Lower lobe of right lung (tissue), 2 donors: ENCODE data around the gene APOL2. TPM values are rescaled to one million over a fixed set of nuclear protein-coding genes. Genes with fewer than 3 reads are reported as not detected.

Experiments used
- ATAC-seq, 2 donors: fragments of 200-7000 bp; cut with Tn5 transposase; one replicate each; pipeline ENCODE4 v1.9.1; 2020 to 2022; ENCODE audit warnings: mild to moderate bottlenecking in 2 of 2, moderate library complexity in 2 of 2
- DNase-seq: peaks from one replicate; pipeline ENCODE4 v3.0.0-alpha.2; 2020
- H3K27ac ChIP-seq: fragments of 200-600 bp; one replicate; pipeline ENCODE4 v1.8.0; 2022
- H3K27me3 ChIP-seq: fragments of 200-600 bp; one replicate; pipeline ENCODE4 v1.8.0; 2022; ENCODE audit warnings: low read depth
- H3K36me3 ChIP-seq: fragments of 200-600 bp; one replicate; pipeline ENCODE4 v1.8.0; 2022; ENCODE audit warnings: mild to moderate bottlenecking
- H3K4me1 ChIP-seq: fragments of 200-600 bp; one replicate; pipeline ENCODE4 v1.8.0; 2022
- H3K4me3 ChIP-seq: fragments of 200-600 bp; one replicate; pipeline ENCODE4 v1.8.0; 2022; ENCODE audit warnings: mild to moderate bottlenecking
- H3K9me3 ChIP-seq: fragments of 200-600 bp; one replicate; pipeline ENCODE4 v1.8.0; 2022
- CTCF ChIP-seq: fragments of 200-600 bp; IDR thresholded peaks from one replicate; pipeline ENCODE4 v1.8.0; 2022; ENCODE audit warnings: antibody characterized with exemption, mild to moderate bottlenecking
- intact Hi-C: fragments of 100-400 bp; cut with DNase I; formaldehyde crosslinking; loops from one replicate; pipeline ENCODE4 v1.11.0; 2022
- total RNA-seq: library from RNA; stranded (reverse); fragmentation: NEBNext Ultra II Directional; extraction: Animal tissue kit (Norgen Biotek cat#: 25700); gene quantifications from one replicate; pipeline ENCODE4 v1.2.1, GENCODE V29; 2021
- donor health status: DM: no; HTN: yes; CAD: no; lungs with severe emphysema.

APOL2 gene
- total RNA-seq, 1 donor from 2014 or later, result 56.0 TPM

GRCh38 chr22:36246718-36247117, 7.4 kb upstream of the APOL2 start:
- no peaks in the 10 kb centered on the region for H3K9me3 ChIP-seq
- H3K27me3 ChIP-seq, result no peaks in the 10 kb centered on the region
- intact Hi-C loops, result no loop called here
- peaks cover 6% of the 10 kb centered on the region for H3K4me1 ChIP-seq
- DNase-seq (no peak), ATAC-seq (peak in 1 of 2 donors; percentile 17)
- no peaks in the 10 kb centered on the region for H3K36me3 ChIP-seq
- H3K27ac ChIP-seq, result no peak overlapping the region
- TF ChIP-seq CTCF, result no peak
- H3K4me3 ChIP-seq, result no peak overlapping the region

DNA sequence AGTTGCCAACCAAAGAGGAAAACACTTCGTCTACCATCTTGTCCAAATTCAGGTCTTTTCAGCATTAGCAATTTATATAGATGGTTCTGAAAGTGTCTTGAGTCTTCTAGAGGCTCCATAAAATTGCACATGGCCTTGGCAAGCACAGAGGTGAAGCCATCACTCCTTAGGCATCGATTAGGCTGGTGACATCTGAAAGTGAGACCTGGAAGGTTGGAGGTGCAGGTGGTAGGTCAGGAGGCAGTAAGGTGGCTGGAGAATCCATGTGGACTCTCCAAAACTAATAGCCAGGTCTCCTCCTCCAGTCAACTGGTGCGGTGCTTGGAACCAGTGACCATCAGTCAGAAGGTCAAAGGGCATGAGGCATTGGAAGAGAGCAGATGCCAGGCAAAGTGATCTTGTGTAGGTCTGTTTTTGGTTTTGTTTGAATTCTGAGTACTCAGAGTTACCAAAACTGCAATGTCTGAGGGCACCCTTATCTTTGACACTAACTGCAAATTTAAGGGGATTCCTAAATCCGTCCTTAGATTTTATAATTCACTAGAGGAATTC, 6.6 kb upstream of the APOL2 start:
- intact Hi-C loops, result no loop called here
- no peak for ATAC-seq
- no peak for TF ChIP-seq CTCF

DNA sequence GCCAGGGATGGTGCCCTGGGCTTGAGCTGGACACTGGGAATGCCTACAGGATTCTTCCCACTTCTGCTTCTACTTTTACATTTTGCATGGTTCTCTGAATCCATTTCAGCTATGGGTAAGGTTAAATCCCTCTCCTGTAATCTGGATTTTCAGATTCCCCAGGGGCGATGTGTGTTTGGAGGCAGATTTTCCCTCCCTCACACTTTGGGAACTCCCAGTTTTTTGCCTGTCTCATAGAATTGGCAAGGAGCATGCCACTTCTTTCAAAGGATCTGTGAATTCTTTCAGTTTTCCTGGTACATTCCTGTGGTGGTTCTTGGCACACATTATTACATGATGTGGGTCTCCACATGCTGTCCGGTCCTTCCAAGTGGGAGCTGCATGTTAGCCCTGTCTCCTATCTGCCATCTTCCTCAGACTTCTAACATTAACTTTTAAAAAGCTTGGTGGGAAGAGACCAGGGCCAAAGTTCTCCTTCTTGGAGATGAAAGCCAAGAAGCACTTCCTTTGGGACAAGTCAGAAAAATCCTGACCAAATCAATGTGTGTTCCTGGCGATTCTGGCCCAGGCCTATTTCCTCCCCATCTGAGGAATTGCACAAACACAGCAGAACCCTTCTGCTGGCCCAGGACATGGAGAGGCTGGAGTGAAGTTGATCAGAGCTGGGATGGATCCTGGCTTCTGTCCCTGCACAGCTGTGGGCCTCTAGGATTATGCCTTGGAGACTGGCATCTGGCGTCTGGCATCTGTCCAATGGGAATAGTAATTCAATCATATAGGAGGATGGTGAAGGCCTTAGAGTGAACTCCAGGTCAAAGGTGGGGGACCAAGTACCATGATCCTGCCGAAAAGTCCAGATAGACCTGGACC, 5.4 kb upstream of the APOL2 start:
- H3K36me3 ChIP-seq, result no peaks in the 10 kb centered on the region
- TF ChIP-seq CTCF, result no peak

More for the DNA sequence above, 6.6 kb upstream of the APOL2 start:
- DNase-seq, result no peak
- Histone ChIP-seq H3K36me3 (no peaks in the 10 kb centered on the region), H3K27ac (no peak overlapping the region), H3K4me1 (peaks cover 6% of the 10 kb centered on the region), H3K9me3 (no peaks in the 10 kb centered on the region), H3K4me3 (no peak overlapping the region), H3K27me3 (no peaks in the 10 kb centered on the region)

DNA sequence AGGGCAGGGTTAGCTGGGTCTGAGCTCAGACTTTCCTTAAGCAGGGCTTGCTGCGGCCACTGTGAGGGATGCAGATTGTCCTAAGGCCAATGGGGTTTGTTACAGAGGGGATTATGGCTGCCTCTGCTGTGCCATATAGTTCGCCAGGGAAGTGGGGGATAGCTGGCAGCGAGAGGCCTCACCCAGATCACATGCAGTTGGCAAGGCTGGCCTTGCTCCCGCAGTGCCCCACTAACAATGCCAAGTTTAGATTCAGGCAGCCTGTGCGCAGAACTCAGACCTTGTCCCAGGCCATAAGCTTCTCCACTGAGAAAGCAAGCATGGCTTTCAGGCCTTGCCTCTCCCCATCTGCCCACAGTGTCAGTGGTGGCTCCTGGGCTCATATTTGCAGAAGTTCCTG, 4.7 kb upstream of the APOL2 start:
- Histone ChIP-seq H3K9me3 (no peaks in the 10 kb centered on the region), H3K4me3 (no peak overlapping the region), H3K4me1 (peaks cover 12% of the 10 kb centered on the region), H3K27me3 (no peaks in the 10 kb centered on the region), H3K36me3 (no peaks in the 10 kb centered on the region), H3K27ac (peak overlapping the region; percentile 54)
- intact Hi-C loops, result no loop called here
- ATAC-seq (no peak), DNase-seq (no peak)
- TF ChIP-seq CTCF, result no peak

More for the DNA sequence above, 5.4 kb upstream of the APOL2 start:
- peaks cover 9% of the 10 kb centered on the region for H3K4me1 ChIP-seq
- DNase-seq, result no peak
- no peaks in the 10 kb centered on the region for H3K27me3 ChIP-seq
- peak in 1 of 2 donors; percentile 47 for ATAC-seq
- H3K4me3 ChIP-seq, result no peak overlapping the region
- peak overlapping the region; percentile 54 for H3K27ac ChIP-seq
- intact Hi-C loops, result no loop called here
- no peaks in the 10 kb centered on the region for H3K9me3 ChIP-seq

DNA sequence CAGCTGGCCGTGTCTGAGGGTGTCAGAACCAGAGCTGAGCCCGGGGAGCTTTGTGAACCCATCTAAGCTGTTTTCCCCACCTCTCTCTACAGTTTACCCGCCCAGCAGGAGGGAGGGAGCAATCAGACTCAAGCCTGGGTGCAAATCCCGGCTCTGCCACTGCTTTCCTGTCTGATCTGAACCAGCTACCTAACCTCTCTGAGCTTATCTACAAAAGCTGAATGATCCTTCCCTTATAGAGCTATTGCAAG, 252 bp downstream of the APOL2 start:
- Histone ChIP-seq H3K27ac (peak overlapping the region; percentile 90), H3K36me3 (peaks cover 15% of the 10 kb centered on the region), H3K4me1 (peaks cover 53% of the 10 kb centered on the region), H3K27me3 (no peaks in the 10 kb centered on the region), H3K9me3 (no peaks in the 10 kb centered on the region), H3K4me3 (peak overlapping the region; percentile 80)
- intact Hi-C loops, result no loop called here
- ATAC-seq (peak; percentile 31 to 33), DNase-seq (no peak)
- no peak for TF ChIP-seq CTCF
